Stomach (tissue), 9 donors: ENCODE measurements around the gene ATG2B. TPM values are rescaled to one million over a fixed set of nuclear protein-coding genes. Genes with fewer than 3 reads are reported as not detected.

Source experiments
- DNase-seq, 2 donors: peaks; one replicate each; pipeline versions ENCODE4 v3.0.0 to v3.0.0-alpha.2; 2013 to 2019
- H3K27ac ChIP-seq, 5 donors: fragments of 200-600 bp in 4 of 5; sonication (generic) in 4 of 5; one replicate each; pipeline ENCODE4 v1.5.1; 2013 to 2019; ENCODE audit warnings: mild to moderate bottlenecking in 1 of 5, moderate library complexity in 1 of 5
- H3K27me3 ChIP-seq, 3 donors: fragments of 200-600 bp; sonication (generic); one replicate each; pipeline ENCODE4 v1.5.1; 2017 to 2019; ENCODE audit warnings: mixed run types in 1 of 3
- H3K36me3 ChIP-seq, 4 donors: fragments of 200-600 bp; sonication (generic); 1 replicate in 3 of 4; 2 replicates in 1 of 4; pipeline ENCODE4 v1.5.1; 2016 to 2019
- H3K4me1 ChIP-seq, 4 donors: fragments of 200-600 bp; sonication (generic); one replicate each; pipeline ENCODE4 v1.5.1; 2016 to 2019
- H3K4me3 ChIP-seq, 4 donors: fragments of 200-600 bp; sonication (generic) in 3 of 4; one replicate each; pipeline ENCODE4 v1.5.1; 2016 to 2019; ENCODE audit warnings: mild to moderate bottlenecking in 1 of 4
- H3K9me3 ChIP-seq, 4 donors: fragments of 200-600 bp; sonication (generic); one replicate each; pipeline ENCODE4 v1.5.1; 2016 to 2019
- EP300 ChIP-seq: sonication (generic); formaldehyde crosslinking; IDR thresholded peaks from one replicate; pipeline ENCODE4 v1.6.1; 2017; ENCODE audit warnings: antibody characterized with exemption
- POLR2A ChIP-seq, 4 donors: fragments of 450-650 bp; IDR thresholded peaks; one replicate each; pipeline ENCODE4 v1.6.1; 2016; ENCODE audit warnings: antibody characterized with exemption in 4 of 4, control low read depth in 2 of 4, mild to moderate bottlenecking in 1 of 4, moderate library complexity in 1 of 4
- POLR2AphosphoS5 ChIP-seq, 3 donors: sonication (generic); formaldehyde crosslinking; IDR thresholded peaks; one replicate each; pipeline ENCODE4 v1.6.1; 2016; ENCODE audit warnings: antibody characterized with exemption in 3 of 3
- WGBS, 5 donors: extraction: QIAGEN DNeasy Blood & Tissue Kit in 3 of 5; methylation state at CpG; one replicate each; pipeline versions ENCODE4 v1.1.5 to v1.1.7; 2013 to 2018; 5-methylcytosine and 5-hydroxymethylcytosine counted together
- intact Hi-C: fragments of 100-400 bp; cut with DNase I; formaldehyde crosslinking; loops from one replicate; pipeline ENCODE4 v1.15.1; 2023; ENCODE audit warnings: low total_unique reads
- polyA plus RNA-seq, 3 donors: library from polyadenylated mRNA; stranded (reverse); fragments of 200-250 nt; gene quantifications; one replicate each; pipeline ENCODE4 v1.2.3, GENCODE V29; 2013
- total RNA-seq, 5 donors: library from RNA; depleted of rRNA; stranded (reverse); fragments of >200 nt; gene quantifications; one replicate each; pipeline versions ENCODE4 v1.1.0 to v1.2.3, GENCODE V29; 2014 to 2016
- TF ChIP-seq, protein P1 (sequence below), 7 experiments: fragments of 450-650 bp in 4 of 7; fragments of 200-600 bp in 3 of 7; sonication (generic) in 3 of 7; IDR thresholded peaks; one replicate each; pipeline ENCODE4 v1.5.1; 2016 to 2019; ENCODE audit warnings: antibody characterized with exemption in 7 of 7, control low read depth in 2 of 7, mild to moderate bottlenecking in 1 of 7
- donor health status: healthy with polysubstance abuse.
- donor health status: Bipolar disorder and iron deficiency.
- donor health status: healthy.

Gene ATG2B
- total and polyA plus RNA-seq, 8 donors: 1.9 to 59.7 (median 21.9) TPM

DNA sequence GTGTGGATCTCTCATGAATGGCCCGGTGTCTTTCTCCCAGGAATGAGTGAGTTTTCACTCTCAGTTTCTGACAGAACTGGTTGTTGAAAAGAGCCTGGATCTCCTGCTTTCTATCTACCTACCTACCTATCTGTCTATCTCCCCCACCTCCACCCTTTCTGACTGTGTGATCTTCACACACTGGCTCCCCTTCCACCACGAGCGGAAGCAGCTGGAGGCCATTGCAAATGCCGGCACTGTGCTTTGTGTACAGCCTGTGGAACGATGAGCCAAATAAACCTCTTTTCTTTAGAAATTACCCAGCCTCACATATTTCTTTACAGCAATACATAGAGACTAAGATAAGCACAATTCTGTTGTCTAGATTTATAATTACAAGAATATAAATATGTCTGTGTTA lies 7.4 kb upstream of the ATG2B start:
- H3K27me3 ChIP-seq: no peaks in the 10 kb centered on the region
- WGBS, 5 donors: 87 to 96% (median 92%) methylated on average over 5 of the region's 5 CpGs
- H3K27ac ChIP-seq: no peak overlapping the region
- no peaks in the 10 kb centered on the region for H3K9me3 ChIP-seq
- no peak for DNase-seq
- H3K4me3 ChIP-seq: no peak overlapping the region
- intact Hi-C loops: no loop called here
- peaks cover 0 to 14% (median 3%) of the 10 kb centered on the region in 4 donors for H3K4me1 ChIP-seq
- TF ChIP-seq, protein P1, sequence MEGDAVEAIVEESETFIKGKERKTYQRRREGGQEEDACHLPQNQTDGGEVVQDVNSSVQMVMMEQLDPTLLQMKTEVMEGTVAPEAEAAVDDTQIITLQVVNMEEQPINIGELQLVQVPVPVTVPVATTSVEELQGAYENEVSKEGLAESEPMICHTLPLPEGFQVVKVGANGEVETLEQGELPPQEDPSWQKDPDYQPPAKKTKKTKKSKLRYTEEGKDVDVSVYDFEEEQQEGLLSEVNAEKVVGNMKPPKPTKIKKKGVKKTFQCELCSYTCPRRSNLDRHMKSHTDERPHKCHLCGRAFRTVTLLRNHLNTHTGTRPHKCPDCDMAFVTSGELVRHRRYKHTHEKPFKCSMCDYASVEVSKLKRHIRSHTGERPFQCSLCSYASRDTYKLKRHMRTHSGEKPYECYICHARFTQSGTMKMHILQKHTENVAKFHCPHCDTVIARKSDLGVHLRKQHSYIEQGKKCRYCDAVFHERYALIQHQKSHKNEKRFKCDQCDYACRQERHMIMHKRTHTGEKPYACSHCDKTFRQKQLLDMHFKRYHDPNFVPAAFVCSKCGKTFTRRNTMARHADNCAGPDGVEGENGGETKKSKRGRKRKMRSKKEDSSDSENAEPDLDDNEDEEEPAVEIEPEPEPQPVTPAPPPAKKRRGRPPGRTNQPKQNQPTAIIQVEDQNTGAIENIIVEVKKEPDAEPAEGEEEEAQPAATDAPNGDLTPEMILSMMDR (IDR thresholded peaks at IDR 0.05): no peak
- TF ChIP-seq POLR2A (IDR thresholded peaks at IDR 0.05) (no peak), EP300 (no peak), POLR2AphosphoS5 (IDR thresholded peaks at IDR 0.05) (no peak)
- peaks cover 0 to 5% (median 0%) of the 10 kb centered on the region in 4 donors for H3K36me3 ChIP-seq

DNA sequence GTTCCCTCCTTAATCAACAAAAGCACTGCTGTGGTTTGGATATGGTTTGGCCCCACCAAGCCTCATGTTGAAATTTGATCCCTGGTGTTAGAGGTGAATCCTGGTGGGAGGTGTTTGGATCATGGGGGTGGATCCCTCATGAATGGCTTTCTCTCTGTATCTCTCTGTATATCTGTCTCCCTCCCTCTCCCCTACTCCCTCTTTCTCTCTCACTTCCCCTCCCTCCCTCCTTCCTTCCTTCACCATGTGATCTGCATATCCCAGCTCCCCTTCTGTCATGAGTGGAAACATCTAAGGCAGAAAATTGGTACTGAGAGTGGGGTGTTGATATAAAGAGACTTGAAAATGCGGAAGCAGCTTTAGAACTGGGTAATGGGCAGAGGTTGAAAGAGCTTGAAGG lies 5.4 kb upstream of the ATG2B start:
- intact Hi-C loops: no loop called here
- Histone ChIP-seq H3K27ac (no peak overlapping the region), H3K9me3 (no peaks in the 10 kb centered on the region), H3K36me3 (peaks cover 0 to 5% (median 0%) of the 10 kb centered on the region in 4 donors), H3K4me1 (peaks cover 12 to 31% (median 16%) of the 10 kb centered on the region in 4 donors), H3K27me3 (no peaks in the 10 kb centered on the region), H3K4me3 (no peak overlapping the region)
- no peak for DNase-seq
- TF ChIP-seq, protein P1 (IDR thresholded peaks at IDR 0.05): no peak
- no peak for TF ChIP-seq EP300
- no peak for TF ChIP-seq POLR2AphosphoS5 (IDR thresholded peaks at IDR 0.05)
- TF ChIP-seq POLR2A (IDR thresholded peaks at IDR 0.05): no peak
- WGBS, 5 donors: 96 to 100% (median 98%) methylated on average over 1 of the region's 1 CpG

DNA sequence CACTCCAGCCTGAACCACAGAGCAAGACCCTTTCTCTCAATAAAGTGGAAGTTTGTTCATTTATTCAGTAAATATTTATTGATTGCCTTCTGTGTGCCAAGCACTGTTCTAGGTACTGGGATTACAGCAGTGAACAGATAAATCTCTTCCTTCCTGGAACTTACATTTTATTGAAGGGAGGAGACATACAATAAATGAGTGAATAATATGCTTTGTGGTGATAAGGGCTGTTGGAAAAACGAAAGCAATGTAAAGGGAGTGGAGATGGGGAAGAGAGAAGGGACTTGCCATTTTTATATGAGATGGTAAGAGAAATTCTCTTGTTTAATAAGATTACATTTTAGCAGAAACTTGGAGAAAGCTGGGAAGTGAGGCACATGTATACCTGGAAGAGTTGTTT lies 1.8 kb upstream of the ATG2B start:
- 23 to 59% (median 42%) methylated on average over 1 of the region's 1 CpG for WGBS, 5 donors
- H3K9me3 ChIP-seq: no peaks in the 10 kb centered on the region
- peaks cover 24 to 57% (median 37%) of the 10 kb centered on the region in 4 donors for H3K4me1 ChIP-seq
- intact Hi-C loops: no loop called here
- peak overlapping the region in 3 of 5 donors; percentile 92 to 97 (median 95) for H3K27ac ChIP-seq
- TF ChIP-seq EP300 (no peak), POLR2AphosphoS5 (IDR thresholded peaks at IDR 0.05) (no peak), POLR2A (IDR thresholded peaks at IDR 0.05) (no peak)
- TF ChIP-seq, protein P1 (IDR thresholded peaks at IDR 0.05): no peak
- no peak for DNase-seq
- H3K36me3 ChIP-seq: peaks cover 0 to 5% (median 0%) of the 10 kb centered on the region in 4 donors
- no peaks in the 10 kb centered on the region for H3K27me3 ChIP-seq
- H3K4me3 ChIP-seq: peak overlapping the region in 2 of 4 donors; percentile 95 to 96

- H3K27ac ChIP-seq: peak overlapping the region; percentile 92 to 97 (median 92)
- TF ChIP-seq, protein P1 (IDR thresholded peaks at IDR 0.05): no peak
- TF ChIP-seq POLR2AphosphoS5 (IDR thresholded peaks at IDR 0.05): peak in 1 of 3 donors; percentile 20
- DNase-seq: peak; percentile 67 to 74
- intact Hi-C loops: no loop called here
- H3K4me3 ChIP-seq: peak overlapping the region; percentile 75 to 99 (median 96)
- H3K27me3 ChIP-seq: no peaks in the 10 kb centered on the region
- peaks cover 24 to 63% (median 45%) of the 10 kb centered on the region in 4 donors for H3K4me1 ChIP-seq
- WGBS, 5 donors: 0 to 2% (median 1%) methylated on average over 22 to 38 of the region's 38 CpGs
- no peaks in the 10 kb centered on the region for H3K9me3 ChIP-seq
- no peaks in the 10 kb centered on the region for H3K36me3 ChIP-seq
These were observed 703 bp upstream of the ATG2B start for GRCh38 chr14:96363751-96364336.
